Neural cell (in vitro differentiated cells): ENCODE results near the gene ITGAL.

Experiments used
- EP300 ChIP-seq: fragments of 450-650 bp; conservative IDR thresholded peaks from 2 replicates; pipeline ENCODE4 v1.6.1; 2014; ENCODE audit warnings: antibody characterized with exemption, mild to moderate bottlenecking, moderate library complexity; ENCODE audit not compliant: poor library complexity, severe bottlenecking
- POLR2AphosphoS5 ChIP-seq: IDR thresholded peaks from 2 replicates; pipeline ENCODE4 v1.6.1; 2012
- SMC3 ChIP-seq: fragments of 450-650 bp; conservative IDR thresholded peaks from 2 replicates; pipeline ENCODE4 v1.6.1; 2014; ENCODE audit warnings: antibody characterized with exemption, mild to moderate bottlenecking, moderate library complexity; ENCODE audit not compliant: poor library complexity
- TF ChIP-seq, protein P1 (sequence below): fragments of 450-650 bp; IDR thresholded peaks from 2 replicates; pipeline ENCODE4 v1.5.1; 2014; ENCODE audit warnings: antibody characterized with exemption, mild to moderate bottlenecking, moderate library complexity; ENCODE audit not compliant: poor library complexity, severe bottlenecking

DNA sequence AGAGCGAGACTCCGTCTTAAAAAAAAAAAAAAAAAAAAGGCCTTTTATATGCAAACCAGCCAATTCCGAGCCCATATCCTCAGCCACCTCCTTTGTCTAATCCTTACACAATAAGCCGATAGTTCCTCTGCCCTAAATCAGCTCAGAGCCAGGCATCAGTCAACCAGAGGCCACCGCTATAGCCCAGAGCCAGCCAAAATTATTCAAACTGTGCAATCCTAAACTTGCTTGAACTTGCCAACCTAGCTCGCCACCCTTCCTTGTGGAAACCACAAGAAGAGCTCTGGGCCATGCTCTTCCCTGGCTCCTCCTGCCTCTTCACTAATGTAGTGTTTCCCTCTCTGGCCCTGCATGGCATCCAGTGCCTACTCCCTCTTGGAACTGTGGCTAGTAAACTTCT is 17.7 kb downstream of the ITGAL start:
- TF ChIP-seq, protein P1, sequence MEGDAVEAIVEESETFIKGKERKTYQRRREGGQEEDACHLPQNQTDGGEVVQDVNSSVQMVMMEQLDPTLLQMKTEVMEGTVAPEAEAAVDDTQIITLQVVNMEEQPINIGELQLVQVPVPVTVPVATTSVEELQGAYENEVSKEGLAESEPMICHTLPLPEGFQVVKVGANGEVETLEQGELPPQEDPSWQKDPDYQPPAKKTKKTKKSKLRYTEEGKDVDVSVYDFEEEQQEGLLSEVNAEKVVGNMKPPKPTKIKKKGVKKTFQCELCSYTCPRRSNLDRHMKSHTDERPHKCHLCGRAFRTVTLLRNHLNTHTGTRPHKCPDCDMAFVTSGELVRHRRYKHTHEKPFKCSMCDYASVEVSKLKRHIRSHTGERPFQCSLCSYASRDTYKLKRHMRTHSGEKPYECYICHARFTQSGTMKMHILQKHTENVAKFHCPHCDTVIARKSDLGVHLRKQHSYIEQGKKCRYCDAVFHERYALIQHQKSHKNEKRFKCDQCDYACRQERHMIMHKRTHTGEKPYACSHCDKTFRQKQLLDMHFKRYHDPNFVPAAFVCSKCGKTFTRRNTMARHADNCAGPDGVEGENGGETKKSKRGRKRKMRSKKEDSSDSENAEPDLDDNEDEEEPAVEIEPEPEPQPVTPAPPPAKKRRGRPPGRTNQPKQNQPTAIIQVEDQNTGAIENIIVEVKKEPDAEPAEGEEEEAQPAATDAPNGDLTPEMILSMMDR: no peak
- no peak for TF ChIP-seq EP300
- no peak for TF ChIP-seq SMC3
- TF ChIP-seq POLR2AphosphoS5: no peak
